ENCODE measurements around the gene CCDC186.

DNA sequence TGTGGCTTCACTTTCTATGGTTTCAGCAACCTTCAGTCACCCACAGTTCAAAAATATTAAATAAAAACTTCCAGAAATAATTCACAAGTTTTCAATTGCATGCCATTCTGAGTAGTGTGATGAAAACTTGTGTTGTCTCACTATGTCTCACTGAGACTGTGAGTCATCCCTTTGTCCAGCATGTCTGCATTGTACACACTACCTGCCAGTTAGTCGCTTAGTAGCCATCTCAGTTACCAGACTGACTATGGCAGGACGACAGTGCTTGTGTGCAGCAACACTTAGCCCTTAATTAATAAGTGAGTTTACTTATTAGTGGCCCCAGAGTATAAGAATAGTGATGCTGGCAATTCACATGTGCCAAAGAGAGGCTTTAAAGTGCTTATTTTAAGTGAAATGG, 22.5 kb downstream of the CCDC186 start:
- no peak for TF ChIP-seq EP300 (IDR thresholded peaks at IDR 0.05)
- no peak for TF ChIP-seq POLR2A (IDR thresholded peaks at IDR 0.05)
